CD14-positive monocyte (primary cell): ENCODE measurements around the gene DDX31. TPM values are rescaled to one million over a fixed set of nuclear protein-coding genes. Genes with fewer than 3 reads are reported as not detected.
"Not testable (repeated sequence)": the region's sequence is repeated elsewhere in the genome, so short reads cannot be mapped to it uniquely, and the experiment has no call there.

ENCODE experiments used
- DNase-seq, 3 donors: peaks; one replicate each; pipeline ENCODE4 v3.0.0-alpha.2; 2011 to 2022
- H2AFZ ChIP-seq: 2 replicates; pipeline ENCODE4 v1.6.0; 2012; ENCODE audit warnings: mild to moderate bottlenecking, low read depth, low read length, inconsistent platforms; ENCODE audit not compliant: insufficient read depth, poor library complexity, severe bottlenecking
- H3K27ac ChIP-seq, 2 donors: 1 replicate in 1 of 2; 2 replicates in 1 of 2; pipeline ENCODE4 v1.5.1; 2012 to 2013; ENCODE audit warnings: low read length in 2 of 2, control low read depth in 1 of 2, inconsistent platforms in 1 of 2, low read depth in 1 of 2, mild to moderate bottlenecking in 1 of 2
- H3K27me3 ChIP-seq, 2 donors: one replicate each; pipeline versions ENCODE4 v1.6.0 to v1.6.1; 2011 to 2013; ENCODE audit warnings: low read length in 2 of 2; ENCODE audit not compliant: control insufficient read depth in 2 of 2, insufficient read depth in 2 of 2
- H3K36me3 ChIP-seq, 2 donors: replicated peaks in 1 of 2; 1 replicate in 1 of 2; 2 replicates in 1 of 2; pipeline versions ENCODE4 v1.5.1 to v1.6.1; 2012 to 2013; ENCODE audit warnings: low read length in 2 of 2, control low read depth in 1 of 2, inconsistent platforms in 1 of 2, mild to moderate bottlenecking in 1 of 2; ENCODE audit not compliant: insufficient read depth in 2 of 2, control insufficient read depth in 1 of 2
- H3K4me1 ChIP-seq, 2 donors: 1 replicate in 1 of 2; 2 replicates in 1 of 2; pipeline versions ENCODE4 v1.5.1 to v1.6.1; 2012 to 2013; ENCODE audit warnings: low read length in 2 of 2, control low read depth in 1 of 2, inconsistent platforms in 1 of 2, mild to moderate bottlenecking in 1 of 2, moderate library complexity in 1 of 2; ENCODE audit not compliant: insufficient read depth in 2 of 2, control insufficient read depth in 1 of 2
- H3K4me2 ChIP-seq: replicated peaks from 2 replicates; pipeline ENCODE3; 2012; ENCODE audit warnings: low read length, moderate library complexity, mild to moderate bottlenecking; ENCODE audit not compliant: poor library complexity, severe bottlenecking; ENCODE audit errors: extremely low read depth
- H3K4me3 ChIP-seq, 3 experiments: fragments of 200-600 bp in 1 of 3; sonication (generic) in 1 of 3; replicated peaks in 1 of 3; 1 replicate in 2 of 3; 2 replicates in 1 of 3; pipeline ENCODE4 v1.5.1; 2011 to 2013; ENCODE audit warnings: low read length in 3 of 3, mild to moderate bottlenecking in 3 of 3, control low read depth in 2 of 3, low read depth in 2 of 3, inconsistent platforms in 1 of 3, moderate library complexity in 1 of 3
- H3K79me2 ChIP-seq: 2 replicates; pipeline ENCODE4 v1.6.0; 2012; ENCODE audit warnings: mild to moderate bottlenecking, control low read depth, inconsistent platforms, low read length, moderate library complexity; ENCODE audit not compliant: insufficient read depth
- H3K9ac ChIP-seq: 2 replicates; pipeline ENCODE4 v1.6.0; 2017; ENCODE audit warnings: low read length, mild to moderate bottlenecking; ENCODE audit not compliant: insufficient read depth, poor library complexity, severe bottlenecking
- H3K9me3 ChIP-seq, 2 donors: replicated peaks in 1 of 2; 1 replicate in 1 of 2; 2 replicates in 1 of 2; pipeline versions ENCODE4 v1.5.1 to v1.6.1; 2012 to 2013; ENCODE audit warnings: low read length in 2 of 2, control low read depth in 1 of 2; ENCODE audit not compliant: control insufficient read depth in 1 of 2, insufficient read depth in 1 of 2
- H4K20me1 ChIP-seq: 2 replicates; pipeline ENCODE4 v1.6.0; 2012; ENCODE audit warnings: mild to moderate bottlenecking, low read length, control low read depth, moderate library complexity; ENCODE audit not compliant: insufficient read depth
- H3K27ac Mint-ChIP-seq, 7 donors: one replicate each; pipeline ENCODE4 v1.8.0; 2020; ENCODE audit warnings: mild to moderate bottlenecking in 7 of 7, mixed read lengths in 7 of 7, moderate library complexity in 6 of 7, inconsistent platforms in 2 of 7
- H3K27me3 Mint-ChIP-seq, 3 donors: one replicate each; pipeline ENCODE4 v1.8.0; 2021 to 2022; ENCODE audit warnings: low read depth in 3 of 3, mild to moderate bottlenecking in 3 of 3, mixed read lengths in 3 of 3, moderate library complexity in 3 of 3, inconsistent platforms in 1 of 3
- H3K36me3 Mint-ChIP-seq, 2 donors: one replicate each; pipeline ENCODE4 v1.8.0; 2020; ENCODE audit warnings: mixed read lengths in 2 of 2, inconsistent platforms in 1 of 2, mild to moderate bottlenecking in 1 of 2
- H3K4me1 Mint-ChIP-seq: one replicate; pipeline ENCODE4 v1.8.0; 2020; ENCODE audit warnings: mild to moderate bottlenecking, mixed read lengths
- H3K4me3 Mint-ChIP-seq, 2 donors: one replicate each; pipeline ENCODE4 v1.8.0; 2020; ENCODE audit warnings: mild to moderate bottlenecking in 2 of 2, mixed read lengths in 2 of 2, moderate library complexity in 1 of 2
- H3K9me3 Mint-ChIP-seq, 7 donors: one replicate each; pipeline ENCODE4 v1.8.0; 2020 to 2022; ENCODE audit warnings: mixed read lengths in 7 of 7, mild to moderate bottlenecking in 6 of 7, moderate library complexity in 6 of 7, inconsistent platforms in 2 of 7
- WGBS: methylation state at CpG from one replicate; pipeline ENCODE4 v1.1.5; 2013; ENCODE audit warnings: missing lambda C conversion rate; ENCODE audit not compliant: insufficient coverage; 5-methylcytosine and 5-hydroxymethylcytosine counted together
- intact Hi-C, 2 donors: fragments of 100-400 bp; cut with micrococcal nuclease; formaldehyde crosslinking; loops; one replicate each; pipeline versions ENCODE4 v1.15.0 to v1.15.1; 2023
- polyA plus RNA-seq, 3 donors: library from polyadenylated mRNA; depleted of rRNA in 1 of 3; unstranded in 2 of 3; stranded (reverse) in 1 of 3; fragments of 300-500 nt in 2 of 3; fragments of >200 nt in 1 of 3; fragmentation: Illumina TruSeq in 2 of 3; gene quantifications; 1 replicate in 2 of 3; 2 replicates in 1 of 3; pipeline ENCODE4 v1.2.3, GENCODE V29; 2012 to 2021
- TF ChIP-seq, protein P1 (sequence below): fragments of 200-600 bp; IDR thresholded peaks from one replicate; pipeline ENCODE4 v1.8.0; 2022; ENCODE audit warnings: antibody characterized with exemption, mild to moderate bottlenecking

DDX31 gene
- polyA plus RNA-seq, 3 donors = 1.1 to 4.2 (median 1.5) TPM

DNA sequence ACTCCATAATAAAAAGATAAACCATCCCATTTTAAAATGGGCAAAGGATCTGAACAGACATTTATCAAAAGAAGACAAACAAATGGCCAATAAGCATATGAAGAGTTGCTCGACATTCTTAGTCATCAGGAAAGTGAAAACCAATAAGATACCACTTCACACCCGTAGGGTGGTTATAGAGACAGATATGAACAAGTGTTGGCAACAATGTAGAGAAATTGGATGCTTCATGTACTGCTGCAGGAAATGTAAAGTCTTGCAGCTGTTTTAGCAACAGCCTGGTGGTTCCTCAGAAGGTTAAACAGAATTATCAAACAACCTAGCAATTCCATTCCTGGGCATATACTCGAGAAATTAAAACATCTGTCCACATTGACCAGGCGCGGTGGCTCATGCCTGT lies 43.0 kb upstream of the DDX31 start:
- no peaks in the 10 kb centered on the region for H3K79me2 ChIP-seq
- H3K27ac ChIP-seq = no peak overlapping the region
- H4K20me1 ChIP-seq = no peaks in the 10 kb centered on the region
- no peak overlapping the region for H3K27ac Mint-ChIP-seq
- H3K36me3 ChIP-seq = no peaks in the 10 kb centered on the region
- intact Hi-C loops = no loop called here
- 88% methylated on average over 3 of the region's 5 CpGs for WGBS
- TF ChIP-seq, protein P1, sequence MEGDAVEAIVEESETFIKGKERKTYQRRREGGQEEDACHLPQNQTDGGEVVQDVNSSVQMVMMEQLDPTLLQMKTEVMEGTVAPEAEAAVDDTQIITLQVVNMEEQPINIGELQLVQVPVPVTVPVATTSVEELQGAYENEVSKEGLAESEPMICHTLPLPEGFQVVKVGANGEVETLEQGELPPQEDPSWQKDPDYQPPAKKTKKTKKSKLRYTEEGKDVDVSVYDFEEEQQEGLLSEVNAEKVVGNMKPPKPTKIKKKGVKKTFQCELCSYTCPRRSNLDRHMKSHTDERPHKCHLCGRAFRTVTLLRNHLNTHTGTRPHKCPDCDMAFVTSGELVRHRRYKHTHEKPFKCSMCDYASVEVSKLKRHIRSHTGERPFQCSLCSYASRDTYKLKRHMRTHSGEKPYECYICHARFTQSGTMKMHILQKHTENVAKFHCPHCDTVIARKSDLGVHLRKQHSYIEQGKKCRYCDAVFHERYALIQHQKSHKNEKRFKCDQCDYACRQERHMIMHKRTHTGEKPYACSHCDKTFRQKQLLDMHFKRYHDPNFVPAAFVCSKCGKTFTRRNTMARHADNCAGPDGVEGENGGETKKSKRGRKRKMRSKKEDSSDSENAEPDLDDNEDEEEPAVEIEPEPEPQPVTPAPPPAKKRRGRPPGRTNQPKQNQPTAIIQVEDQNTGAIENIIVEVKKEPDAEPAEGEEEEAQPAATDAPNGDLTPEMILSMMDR = no peak
- DNase-seq = no peak
- no peak overlapping the region for H3K4me3 Mint-ChIP-seq
- no peak overlapping the region for H3K4me2 ChIP-seq
- H3K4me1 Mint-ChIP-seq = no peaks in the 10 kb centered on the region
- no peaks in the 10 kb centered on the region for H3K4me1 ChIP-seq
- peaks cover 0 to 4% of the 10 kb centered on the region in 2 donors for H3K27me3 ChIP-seq
- no peak overlapping the region for H3K4me3 ChIP-seq
- H3K27me3 Mint-ChIP-seq = peaks cover 9 to 15% (median 10%) of the 10 kb centered on the region in 3 donors
- H2AFZ ChIP-seq = no peak overlapping the region
- H3K9me3 Mint-ChIP-seq = peaks cover 0 to 2% (median 0%) of the 10 kb centered on the region in 7 donors
- H3K9me3 ChIP-seq = no peaks in the 10 kb centered on the region
- H3K36me3 Mint-ChIP-seq = no peaks in the 10 kb centered on the region
- no peak overlapping the region for H3K9ac ChIP-seq

DNA sequence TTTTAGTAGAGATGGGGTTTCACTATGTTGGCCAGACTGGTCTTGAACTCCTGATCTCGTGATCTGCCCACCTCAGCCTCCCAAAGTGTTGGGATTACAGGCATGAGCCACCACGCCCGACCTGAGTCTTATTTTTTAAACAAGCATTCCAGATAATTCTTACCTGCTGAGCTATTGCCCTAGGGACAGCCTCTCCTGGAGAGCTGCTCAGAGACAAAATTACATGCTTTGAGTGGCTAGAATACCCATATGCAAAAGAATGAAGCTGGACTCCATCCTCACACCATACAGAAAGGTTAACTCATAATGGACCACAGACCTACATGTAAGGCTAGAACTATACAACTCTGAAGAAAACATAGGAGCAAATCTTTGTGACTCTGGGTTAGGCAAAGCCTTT lies 42.1 kb upstream of the DDX31 start:
- H3K27me3 Mint-ChIP-seq = peaks cover 1 to 6% (median 5%) of the 10 kb centered on the region in 3 donors
- Histone ChIP-seq H3K4me3 (no peak overlapping the region), H3K4me1 (no peaks in the 10 kb centered on the region), H4K20me1 (no peaks in the 10 kb centered on the region), H3K9me3 (no peaks in the 10 kb centered on the region), H3K27me3 (no peaks in the 10 kb centered on the region), H2AFZ (no peak overlapping the region), H3K79me2 (no peaks in the 10 kb centered on the region), H3K36me3 (no peaks in the 10 kb centered on the region), H3K9ac (no peak overlapping the region), H3K4me2 (no peak overlapping the region), H3K27ac (no peak overlapping the region)
- no peak for DNase-seq
- 100% methylated on average over 2 of the region's 3 CpGs for WGBS
- H3K9me3 Mint-ChIP-seq = no peaks in the 10 kb centered on the region
- H3K4me1 Mint-ChIP-seq = no peaks in the 10 kb centered on the region
- no peak overlapping the region for H3K27ac Mint-ChIP-seq
- TF ChIP-seq, protein P1 = no peak
- no peaks in the 10 kb centered on the region for H3K36me3 Mint-ChIP-seq
- no peak overlapping the region for H3K4me3 Mint-ChIP-seq
- intact Hi-C loops = no loop called here

- H3K4me2 ChIP-seq, DNase-seq, H3K9me3 Mint-ChIP-seq, H3K9ac ChIP-seq, H3K79me2 ChIP-seq, H3K4me1 Mint-ChIP-seq, H3K4me3 Mint-ChIP-seq, H2AFZ ChIP-seq, H3K9me3 ChIP-seq, H3K27me3 Mint-ChIP-seq, H3K27ac ChIP-seq, H3K4me3 ChIP-seq, H3K4me1 ChIP-seq, H3K36me3 Mint-ChIP-seq, H3K36me3 ChIP-seq, H3K27me3 ChIP-seq, H4K20me1 ChIP-seq, intact Hi-C loops: not testable (repeated sequence)
- WGBS = no CpG with 5 or more reads among the region's 5 CpGs
- H3K27ac Mint-ChIP-seq = peak overlapping the region in 1 of 7 donors; percentile 20
These were observed 41.4 kb upstream of the DDX31 start for GRCh38 chr9:132711152-132711551.
